A673 (cell line): ENCODE results near the gene PAK5. TPM values are rescaled to one million over a fixed set of nuclear protein-coding genes. Genes with fewer than 3 reads are reported as not detected.

ENCODE experiments used
- BruUV-seq: library from RNA; stranded (reverse); fragments of 400-500 nt; replicated peaks from 2 replicates; lab custom pipeline; 2021; lab: Mats Ljungman, UMichigan
- CTCF ChIA-PET: fragments of 300-600 bp; sonication (Branson Sonifier 250); formaldehyde crosslinking; loops from one replicate; lab custom pipeline; 2022; ENCODE audit warnings: antibody characterized with exemption; lab: Charles Lee
- POLR2A ChIA-PET: fragments of 300-600 bp; sonication (Branson Sonifier 250); formaldehyde crosslinking; loops from one replicate; lab custom pipeline; 2022; ENCODE audit warnings: antibody characterized with exemption; ENCODE audit not compliant: low non-redundant PET; lab: Charles Lee
- DNase-seq: peaks from one replicate; pipeline ENCODE4 v3.0.0-alpha.2; 2015; ENCODE audit warnings: low spot score
- H3K27ac ChIP-seq: fragments of 200-600 bp; sonication (generic); 2 replicates; pipeline ENCODE4 v1.5.1; 2016; ENCODE audit warnings: mixed run types, low read depth, mild to moderate bottlenecking, mixed read lengths, antibody characterized with exemption, low read length; ENCODE audit not compliant: poor library complexity, severe bottlenecking
- H3K27me3 ChIP-seq: fragments of 200-600 bp; sonication (generic); replicated peaks from 2 replicates; pipeline ENCODE4 v1.6.1; 2017; ENCODE audit warnings: mixed run types, low read depth, mild to moderate bottlenecking, mixed read lengths, antibody characterized with exemption, low read length; ENCODE audit not compliant: insufficient read depth, poor library complexity
- H3K36me3 ChIP-seq: fragments of 200-600 bp; sonication (generic); 2 replicates; pipeline ENCODE4 v1.6.1; 2016; ENCODE audit warnings: mixed run types, mild to moderate bottlenecking, mixed read lengths, antibody characterized with exemption, low read length; ENCODE audit not compliant: insufficient read depth, poor library complexity, severe bottlenecking
- H3K4me1 ChIP-seq: fragments of 200-600 bp; sonication (generic); 2 replicates; pipeline ENCODE4 v1.6.1; 2017; ENCODE audit warnings: mixed run types, mild to moderate bottlenecking, mixed read lengths, antibody characterized with exemption, low read length; ENCODE audit not compliant: insufficient read depth, poor library complexity, severe bottlenecking
- H3K4me3 ChIP-seq: fragments of 200-600 bp; sonication (generic); 2 replicates; pipeline ENCODE4 v1.5.1; 2016; ENCODE audit warnings: low read depth, mixed run types, mild to moderate bottlenecking, mixed read lengths, low read length; ENCODE audit not compliant: poor library complexity, severe bottlenecking
- H3K9me3 ChIP-seq: fragments of 200-600 bp; sonication (generic); 2 replicates; pipeline ENCODE4 v1.6.1; 2016; ENCODE audit warnings: mixed run types, low read depth, mild to moderate bottlenecking, mixed read lengths, antibody characterized with exemption, low read length; ENCODE audit not compliant: poor library complexity, severe bottlenecking
- CTCF ChIP-seq: fragments of 300-800, 200-600 bp; sonication (generic); conservative IDR thresholded peaks from 2 replicates; pipeline ENCODE4 v1.5.1; 2017; ENCODE audit warnings: low read depth, mild to moderate bottlenecking, antibody characterized with exemption, low read length, moderate library complexity, mixed read lengths
- EZH2 ChIP-seq: fragments of 200-600 bp; sonication (generic); IDR thresholded peaks from 2 replicates; pipeline ENCODE4 v1.6.1; 2017; ENCODE audit warnings: borderline replicate concordance, low read depth, mild to moderate bottlenecking, mixed read lengths, antibody characterized with exemption, low read length; ENCODE audit not compliant: poor library complexity, severe bottlenecking
- intact Hi-C: fragments of 100-400 bp; cut with micrococcal nuclease; formaldehyde crosslinking; loops from one replicate; pipeline ENCODE4 v1.10.0; 2022; ENCODE audit not compliant: unreplicated experiment
- total RNA-seq: library from RNA; stranded (reverse); gene quantifications from 2 replicates; pipeline ENCODE4 v1.2.3, GENCODE V29; 2021

PAK5 gene
- total RNA-seq, 1 experiment from 2014 or later, result not detected

- no peaks in the 10 kb centered on the region for H3K27me3 ChIP-seq
- TF ChIP-seq EZH2 (no peak), CTCF (no peak)
- BruUV-seq, result no TSS peak
- no peaks in the 10 kb centered on the region for H3K36me3 ChIP-seq
- intact Hi-C loops, result loop anchor here (5.0 kb wide), 1 partner anchor 851 kb away; no protein-coding TSS in a partner anchor
- ChIA-PET POLR2A (no interaction called here), CTCF (interaction anchor here (1.6 kb wide), 1 partner anchor 141 kb away, joined by 26 read pairs; no protein-coding TSS in a partner anchor)
- H3K9me3 ChIP-seq, result no peaks in the 10 kb centered on the region
- no peaks in the 10 kb centered on the region for H3K4me1 ChIP-seq
- H3K27ac ChIP-seq, result no peak overlapping the region
- H3K4me3 ChIP-seq, result no peak overlapping the region
- DNase-seq, result no peak
Observed at GRCh38 chr20:9608639-9609340, 230.1 kb downstream of the PAK5 start.

- POLR2A ChIA-PET, result no interaction called here
- no peaks in the 10 kb centered on the region for H3K9me3 ChIP-seq
- no peaks in the 10 kb centered on the region for H3K27me3 ChIP-seq
- H3K4me3 ChIP-seq, result no peak overlapping the region
- TF ChIP-seq EZH2, result no peak
- TF ChIP-seq CTCF, result no peak
- H3K4me1 ChIP-seq, result no peaks in the 10 kb centered on the region
- BruUV-seq, result no TSS peak
- DNase-seq, result no peak
- intact Hi-C loops, result no loop called here
- CTCF ChIA-PET, result interaction anchor here (0.9 kb wide), 1 partner anchor 14 kb away, joined by 5 read pairs; no protein-coding TSS in a partner anchor
- H3K27ac ChIP-seq, result no peak overlapping the region
- H3K36me3 ChIP-seq, result no peaks in the 10 kb centered on the region
Observed at GRCh38 chr20:9602847-9603183, 236.1 kb downstream of the PAK5 start.

DNA sequence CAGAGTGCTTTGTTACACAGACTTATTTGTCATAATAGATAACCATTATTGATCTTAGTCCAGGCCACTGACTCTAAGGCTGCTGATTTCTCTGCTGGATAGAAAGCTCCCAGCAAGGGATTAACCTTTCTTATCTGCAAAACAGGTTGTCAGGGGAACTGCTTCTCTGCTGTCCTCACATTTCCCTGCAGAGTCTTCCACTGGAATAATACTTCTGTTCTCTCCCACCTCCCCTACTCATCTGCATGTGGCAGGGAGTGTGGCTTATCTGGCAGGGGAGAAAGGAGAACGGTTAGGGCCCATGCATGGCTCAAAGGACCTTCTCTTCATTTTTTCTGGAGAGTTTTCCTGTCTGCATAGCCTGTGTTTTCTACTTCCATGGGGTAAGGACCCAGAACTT, 238.3 kb downstream of the PAK5 start:
- Histone ChIP-seq H3K4me3 (no peak overlapping the region), H3K4me1 (no peaks in the 10 kb centered on the region), H3K36me3 (no peaks in the 10 kb centered on the region), H3K27ac (no peak overlapping the region), H3K27me3 (no peaks in the 10 kb centered on the region), H3K9me3 (no peaks in the 10 kb centered on the region)
- TF ChIP-seq EZH2, result no peak
- TF ChIP-seq CTCF, result no peak
- no TSS peak for BruUV-seq
- no peak for DNase-seq
- POLR2A ChIA-PET, result no interaction called here
- intact Hi-C loops, result no loop called here
- CTCF ChIA-PET, result no interaction called here
